Measurements from ENCODE around the gene CEBPZOS. TPM values are rescaled to one million over a fixed set of nuclear protein-coding genes. Genes with fewer than 3 reads are reported as not detected.

Gene CEBPZOS
- total RNA-seq, 1 experiment from 2014 or later, result 1.5 TPM

DNA sequence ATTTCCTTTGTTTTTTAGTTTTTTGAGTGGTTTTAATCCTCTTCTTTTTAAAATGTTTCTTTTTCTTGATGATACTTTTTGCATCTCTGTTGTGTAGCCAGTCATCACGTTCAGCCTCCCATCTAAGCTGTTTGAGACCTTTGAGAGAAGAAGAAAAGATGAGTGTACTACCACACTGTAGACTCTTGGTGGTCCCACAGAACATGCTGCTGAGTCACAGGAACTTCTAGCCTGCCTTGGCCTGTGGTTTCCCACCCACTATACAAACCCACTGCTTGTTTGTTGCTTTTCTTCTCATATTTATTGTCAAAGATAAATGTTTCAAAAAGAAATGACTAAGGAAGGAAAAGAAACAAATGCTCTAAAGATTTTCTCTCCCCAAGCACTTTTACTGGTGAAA is 5.5 kb downstream of the CEBPZOS start:
- Histone ChIP-seq H3K4ac (ENCODE audit: low read depth, low read length) (no peak overlapping the region), H4K5ac (ENCODE audit: insufficient read length, low read depth, low read length) (no peak overlapping the region), H2BK5ac (ENCODE audit: insufficient read length, low read length) (no peak overlapping the region), H3K27ac (ENCODE audit: insufficient read length, low read depth, low read length) (no peak overlapping the region), H3K23ac (ENCODE audit: insufficient read length, low read depth, low read length) (no peak overlapping the region), H2BK120ac (ENCODE audit: low read depth, low read length, poor library complexity, severe bottlenecking) (no peak overlapping the region), H2BK20ac (ENCODE audit: low read depth, low read length, poor library complexity, severe bottlenecking) (no peak overlapping the region), H3K23me2 (ENCODE audit: insufficient read length, low read depth, low read length, poor library complexity, severe bottlenecking) (no peaks in the 10 kb centered on the region), H3K4me2 (ENCODE audit: insufficient read depth, insufficient read length, low read length) (no peak overlapping the region), H4K8ac (replicated peaks; ENCODE audit: insufficient read length, low read depth, low read length) (no peak overlapping the region), H2BK15ac (ENCODE audit: low read depth, low read length) (no peak overlapping the region), H4K20me1 (ENCODE audit: control insufficient read depth, insufficient read depth, insufficient read length) (no peaks in the 10 kb centered on the region), H3T11ph (ENCODE audit: low read length) (no peak overlapping the region), H4K91ac (ENCODE audit: insufficient read length, low read depth, low read length) (no peak overlapping the region), H2AK5ac (ENCODE audit: insufficient read length, low read length) (no peak overlapping the region), H3K79me2 (ENCODE audit: insufficient read depth, low read length) (peaks cover 2% of the 10 kb centered on the region; the same call in 1 of the 2 replicates), H3K18ac (ENCODE audit: insufficient read length, low read depth, low read length) (no peak overlapping the region), H2BK12ac (ENCODE audit: insufficient read length, low read depth, low read length) (no peak overlapping the region), H3K9ac (ENCODE audit: extremely low read depth, insufficient read length, low read length) (no peak overlapping the region), H3K79me1 (ENCODE audit: insufficient read depth, low read depth, low read length, poor library complexity, severe bottlenecking) (no peaks in the 10 kb centered on the region), H3K9me3 (ENCODE audit: control insufficient read depth, low read depth, low read length) (peaks cover 6% of the 10 kb centered on the region), H3K14ac (ENCODE audit: insufficient read depth, low read length) (no peak overlapping the region), H2AFZ (ENCODE audit: low read length) (no peak overlapping the region), H3K4me1 (ENCODE audit: insufficient read depth, low read length) (peaks cover 3% of the 10 kb centered on the region; the same call in 1 of the 2 replicates), H3K56ac (ENCODE audit: insufficient read length, low read depth, low read length) (no peak overlapping the region), H3K27me3 (ENCODE audit: insufficient read depth, low read length) (no peaks in the 10 kb centered on the region)
- Mint-ChIP-seq H3K4me1 (peaks cover 47 to 52% of the 10 kb centered on the region in 2 experiments), H3K36me3 (ENCODE audit: insufficient read depth in 1 of 3, low read depth in 3 of 3) (peaks cover 47 to 59% (median 54%) of the 10 kb centered on the region in 3 experiments), H3K27ac (peak overlapping the region; percentile 4 to 94 (median 16); a peak in 5 of 7 replicates), H3K4me3 (no peak overlapping the region), H3K27me3 (ENCODE audit: low read depth) (no peaks in the 10 kb centered on the region), H3K9me3 (peaks cover 19 to 23% of the 10 kb centered on the region in 2 experiments)
- WGBS (ENCODE audit: extremely low coverage, insufficient read length, low lambda C conversion rate), result no CpG with 5 or more reads among the region's 1 CpG
- no peak for DNase-seq
- TF ChIP-seq, protein P1, sequence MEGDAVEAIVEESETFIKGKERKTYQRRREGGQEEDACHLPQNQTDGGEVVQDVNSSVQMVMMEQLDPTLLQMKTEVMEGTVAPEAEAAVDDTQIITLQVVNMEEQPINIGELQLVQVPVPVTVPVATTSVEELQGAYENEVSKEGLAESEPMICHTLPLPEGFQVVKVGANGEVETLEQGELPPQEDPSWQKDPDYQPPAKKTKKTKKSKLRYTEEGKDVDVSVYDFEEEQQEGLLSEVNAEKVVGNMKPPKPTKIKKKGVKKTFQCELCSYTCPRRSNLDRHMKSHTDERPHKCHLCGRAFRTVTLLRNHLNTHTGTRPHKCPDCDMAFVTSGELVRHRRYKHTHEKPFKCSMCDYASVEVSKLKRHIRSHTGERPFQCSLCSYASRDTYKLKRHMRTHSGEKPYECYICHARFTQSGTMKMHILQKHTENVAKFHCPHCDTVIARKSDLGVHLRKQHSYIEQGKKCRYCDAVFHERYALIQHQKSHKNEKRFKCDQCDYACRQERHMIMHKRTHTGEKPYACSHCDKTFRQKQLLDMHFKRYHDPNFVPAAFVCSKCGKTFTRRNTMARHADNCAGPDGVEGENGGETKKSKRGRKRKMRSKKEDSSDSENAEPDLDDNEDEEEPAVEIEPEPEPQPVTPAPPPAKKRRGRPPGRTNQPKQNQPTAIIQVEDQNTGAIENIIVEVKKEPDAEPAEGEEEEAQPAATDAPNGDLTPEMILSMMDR (conservative IDR thresholded peaks at IDR 0.05), result no peak
